Measurements from ENCODE around the gene SLC22A5. TPM values are rescaled to one million over a fixed set of nuclear protein-coding genes. Genes with fewer than 3 reads are reported as not detected.
A peak's percentile ranks its signal among the peaks of the same experiment; 100 is the strongest.

Gene SLC22A5
- total RNA-seq, 2 donors from 2014 or later: 7.4 to 9.6 TPM

DNA sequence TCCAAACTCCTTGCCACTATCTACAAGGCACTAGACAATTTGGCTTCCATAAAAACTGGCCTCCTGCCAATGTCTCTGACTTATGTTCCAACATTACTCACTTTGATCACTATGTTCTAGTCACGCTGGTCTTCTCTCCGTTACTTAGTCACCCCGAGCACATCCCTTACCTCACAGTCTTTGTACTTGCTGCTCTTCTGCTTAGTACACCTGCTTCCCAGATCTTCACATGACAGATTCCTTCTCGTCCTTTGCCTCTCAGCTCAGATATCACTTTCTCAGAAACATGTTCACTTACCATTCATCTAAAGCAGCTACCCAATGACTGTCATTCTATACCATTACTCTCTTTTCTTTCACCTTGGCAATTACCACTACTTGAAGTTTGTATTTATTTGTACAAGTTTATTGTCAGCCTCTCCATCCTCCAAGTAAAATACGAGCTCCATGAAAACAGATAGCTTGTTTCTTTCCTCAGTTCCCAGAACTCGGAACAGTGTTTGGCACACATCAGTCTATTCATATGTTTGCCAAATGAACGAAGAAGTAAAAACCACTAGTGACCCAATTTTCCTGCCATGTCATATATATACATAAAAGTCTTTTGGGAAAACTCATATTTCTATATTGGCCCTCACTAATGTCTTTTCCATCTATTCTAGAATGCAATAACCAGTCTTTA is 5.9 kb upstream of the SLC22A5 start:
- DNase-seq (ENCODE audit: low spot score): no peak
- intact Hi-C loops (cut with DNase I): no loop called here

DNA sequence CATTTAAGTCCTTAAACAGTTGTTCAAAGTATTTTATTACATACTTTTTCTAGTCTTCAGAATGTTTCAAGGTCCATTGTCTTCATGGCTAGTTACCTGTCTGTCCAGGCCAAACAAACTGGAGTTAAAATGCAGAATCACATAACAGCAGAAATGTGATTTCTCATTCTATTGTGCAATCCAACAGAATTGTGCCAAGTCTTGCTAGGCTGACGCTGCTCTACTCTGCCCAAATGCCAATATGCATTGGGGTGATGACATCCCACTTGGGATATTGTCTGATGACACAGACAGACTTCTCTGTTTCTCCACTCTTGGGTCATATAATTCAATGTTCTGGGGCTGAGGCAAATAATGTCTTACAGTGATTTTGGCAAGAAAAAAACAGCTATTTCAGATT is 5.2 kb upstream of the SLC22A5 start:
- intact Hi-C loops (cut with DNase I): no loop called here
- no peak for DNase-seq (ENCODE audit: low spot score)

DNA sequence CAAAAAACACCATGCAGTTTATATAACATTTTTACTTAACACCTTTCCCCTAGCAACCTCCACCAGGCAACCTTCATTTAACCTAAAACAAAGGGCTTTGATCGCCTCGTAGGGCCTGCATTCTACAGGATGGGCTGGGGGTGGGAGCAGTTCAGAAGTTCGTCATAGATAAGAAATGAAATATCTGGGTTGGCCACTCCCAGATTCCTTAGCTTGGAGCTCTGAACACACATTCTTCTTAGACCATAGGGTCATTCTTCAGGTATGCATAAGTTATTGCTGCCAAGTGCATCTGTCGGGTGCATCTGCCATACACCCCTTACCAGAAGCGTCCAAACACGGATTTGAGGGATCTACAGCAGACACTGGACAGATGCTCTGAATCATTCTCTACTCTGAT is 4.3 kb upstream of the SLC22A5 start:
- no peak for DNase-seq (ENCODE audit: low spot score)
- intact Hi-C loops (cut with DNase I): no loop called here

DNA sequence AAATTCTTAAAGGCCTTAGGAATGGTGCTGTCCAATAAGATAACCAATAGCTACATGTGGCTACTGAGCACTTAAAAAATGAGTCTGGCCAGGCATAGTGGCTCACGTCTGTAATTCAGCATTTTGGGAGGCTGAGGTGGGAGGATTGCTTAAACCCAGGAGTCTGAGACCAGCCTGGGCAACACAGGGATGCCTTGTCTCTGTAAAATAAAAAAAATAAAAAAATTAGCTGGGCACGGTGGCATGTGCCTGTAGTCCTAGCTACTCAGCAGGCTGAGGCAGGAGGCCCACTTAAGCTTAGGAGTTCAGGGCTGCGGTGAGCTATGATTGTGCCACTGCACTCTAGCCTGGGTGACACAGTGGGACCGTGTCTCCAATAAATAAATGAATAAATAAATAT is 1.3 kb upstream of the SLC22A5 start:
- intact Hi-C loops (cut with DNase I): no loop called here

DNA sequence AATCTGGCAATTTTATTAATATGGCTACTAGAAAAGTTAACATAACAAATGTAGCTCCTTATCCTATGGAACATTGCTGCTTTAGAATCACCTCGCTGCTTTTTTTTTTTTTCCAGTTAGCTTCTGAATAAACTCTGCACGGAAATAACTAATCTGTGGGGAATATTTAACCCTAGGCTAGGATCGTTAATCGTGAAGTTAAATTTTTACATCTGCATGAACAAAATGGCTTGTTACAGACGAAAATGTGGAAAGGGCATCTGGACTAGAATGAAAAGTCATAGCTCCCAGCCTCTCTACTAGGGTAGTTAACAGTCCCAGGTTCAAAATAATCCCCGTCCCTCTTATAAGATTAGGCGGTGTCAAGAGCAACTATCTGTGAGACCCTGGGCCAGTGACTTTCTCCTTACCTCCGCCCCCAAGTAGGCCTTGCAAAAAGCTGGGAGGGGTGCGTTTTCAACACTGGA is 470 bp upstream of the SLC22A5 start:
- DNase-seq (ENCODE audit: low spot score): no peak
- intact Hi-C loops (cut with DNase I): no loop called here

More for the DNA sequence above, 1.3 kb upstream of the SLC22A5 start:
- no peak for DNase-seq (ENCODE audit: low spot score)

DNA sequence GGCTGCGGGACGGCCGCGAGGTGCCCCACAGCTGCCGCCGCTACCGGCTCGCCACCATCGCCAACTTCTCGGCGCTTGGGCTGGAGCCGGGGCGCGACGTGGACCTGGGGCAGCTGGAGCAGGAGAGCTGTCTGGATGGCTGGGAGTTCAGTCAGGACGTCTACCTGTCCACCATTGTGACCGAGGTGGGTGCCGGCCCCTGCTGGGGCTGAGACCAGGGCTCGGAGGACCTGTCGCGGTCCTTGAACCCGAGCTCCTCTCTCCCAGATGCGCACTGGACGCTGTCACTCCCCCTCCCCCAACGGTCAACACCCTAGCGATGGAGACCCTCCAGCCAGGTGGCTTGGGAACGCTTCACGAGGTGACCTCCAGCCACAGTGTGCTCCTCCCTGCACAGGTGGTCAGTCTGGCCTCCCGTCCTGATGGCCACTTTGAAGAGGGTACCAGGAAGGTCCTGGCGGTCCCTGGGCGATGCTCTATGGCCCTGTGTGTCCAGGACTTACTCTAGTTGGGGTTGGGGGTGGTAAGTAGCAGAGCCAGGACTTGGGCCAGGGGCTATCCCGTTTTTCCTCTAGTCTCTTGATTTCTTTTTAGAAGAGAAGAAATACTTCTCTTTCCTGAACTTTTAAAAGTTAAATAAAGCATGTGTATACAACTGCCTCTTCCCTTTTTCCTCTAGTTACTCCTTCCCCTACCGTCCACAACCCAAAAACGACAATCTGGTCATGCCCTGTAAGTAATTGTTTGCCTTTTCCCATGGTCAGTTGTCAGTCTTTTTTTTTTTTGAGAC is 866 bp downstream of the SLC22A5 start:
- intact Hi-C loops (cut with DNase I): no loop called here
- DNase-seq (ENCODE audit: low spot score): peak; percentile 78

DNA sequence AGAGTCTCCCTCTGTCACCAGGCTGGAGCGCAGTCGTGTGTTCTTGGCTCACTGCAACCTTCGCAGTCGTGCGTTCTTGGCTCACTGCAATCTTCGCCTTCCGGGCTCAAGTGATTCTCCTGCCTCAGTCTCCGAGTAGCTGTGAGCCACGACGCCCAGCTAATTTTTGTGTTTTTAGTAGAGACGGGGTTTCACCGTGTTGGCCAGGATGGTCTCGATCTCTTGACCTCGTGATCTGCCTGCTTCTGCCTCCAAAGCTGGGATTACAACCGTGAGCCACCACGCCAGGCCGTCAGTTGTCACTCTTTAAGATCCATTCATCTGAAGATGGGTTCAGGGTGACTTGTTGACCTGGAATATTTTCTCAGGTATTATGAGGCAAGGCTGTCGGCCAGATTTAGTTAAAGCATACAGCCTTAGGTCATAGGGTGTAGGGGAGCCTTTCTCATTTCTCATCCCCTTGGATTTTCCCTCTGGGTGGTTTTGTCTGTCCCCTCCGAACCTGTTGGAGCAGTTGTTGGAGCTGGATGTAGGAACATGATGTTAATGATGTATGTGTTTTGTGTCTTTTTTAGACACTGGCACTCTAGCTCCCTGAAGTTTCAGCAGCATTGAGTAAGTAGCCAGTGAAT is 1.6 kb downstream of the SLC22A5 start:
- intact Hi-C loops (cut with DNase I): no loop called here
- peak; percentile 75 for DNase-seq (ENCODE audit: low spot score)

DNA sequence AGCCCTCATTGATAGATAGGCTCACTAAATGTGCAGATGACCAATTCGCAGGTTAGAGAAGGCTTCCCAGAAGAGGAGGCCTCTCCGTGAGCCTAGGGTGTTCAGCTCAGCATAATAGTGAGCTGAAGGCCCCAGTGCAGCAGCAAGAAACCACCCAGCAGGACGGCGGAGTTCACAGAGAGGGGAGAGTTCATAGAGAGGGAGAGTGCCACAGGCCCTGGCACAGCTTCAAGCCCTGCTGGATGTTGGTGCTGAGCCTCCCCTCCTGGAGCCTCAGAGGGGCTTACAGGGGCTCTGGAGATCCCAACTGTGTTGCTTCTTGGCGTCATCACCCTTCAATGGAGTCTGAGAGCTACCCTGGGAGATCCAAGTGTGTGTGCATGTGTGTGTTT is 2.1 kb downstream of the SLC22A5 start:
- no peak for DNase-seq (ENCODE audit: low spot score)
- intact Hi-C loops (cut with DNase I): no loop called here

DNA sequence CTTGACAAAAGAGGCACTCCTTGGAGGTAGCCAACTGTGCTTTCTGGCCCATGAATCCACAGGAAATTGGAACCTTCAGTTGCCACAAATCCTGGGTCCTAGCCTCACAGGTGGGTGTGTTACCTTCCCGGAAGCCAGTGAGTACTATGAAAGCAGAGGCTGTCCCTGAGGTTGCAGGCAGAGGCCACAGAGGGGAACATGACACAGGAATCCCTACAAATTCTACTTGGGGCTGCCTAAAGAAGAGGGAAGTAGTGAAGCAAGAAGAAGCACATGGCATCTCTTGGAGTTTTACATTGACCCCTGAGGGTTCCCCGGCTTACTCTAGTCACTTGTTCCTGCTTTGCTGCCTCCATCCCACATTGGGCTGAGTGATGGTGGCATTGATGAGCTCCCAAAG is 2.6 kb downstream of the SLC22A5 start:
- DNase-seq (ENCODE audit: low spot score): no peak
- intact Hi-C loops (cut with DNase I): no loop called here

DNA sequence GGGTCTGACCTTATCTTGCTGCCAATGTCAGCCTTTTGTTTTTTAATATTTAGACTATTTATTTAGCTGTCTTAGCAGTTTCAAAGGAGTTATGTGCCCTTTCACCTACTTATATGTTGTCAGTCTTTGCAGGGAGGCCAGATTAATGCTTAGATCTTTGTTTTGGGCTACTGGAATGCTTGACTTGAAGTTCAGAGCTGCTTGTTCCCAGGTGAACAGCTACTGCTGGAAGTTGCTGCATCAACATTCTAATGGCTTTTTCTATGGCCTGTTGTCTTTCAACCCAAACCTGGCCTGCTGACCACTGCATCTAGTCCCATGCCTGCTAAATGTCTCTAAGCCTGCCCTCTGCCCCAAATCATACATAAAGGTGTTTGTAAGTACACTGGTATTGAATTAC is 3.0 kb downstream of the SLC22A5 start:
- intact Hi-C loops (cut with DNase I): no loop called here
- DNase-seq (ENCODE audit: low spot score): no peak

DNA sequence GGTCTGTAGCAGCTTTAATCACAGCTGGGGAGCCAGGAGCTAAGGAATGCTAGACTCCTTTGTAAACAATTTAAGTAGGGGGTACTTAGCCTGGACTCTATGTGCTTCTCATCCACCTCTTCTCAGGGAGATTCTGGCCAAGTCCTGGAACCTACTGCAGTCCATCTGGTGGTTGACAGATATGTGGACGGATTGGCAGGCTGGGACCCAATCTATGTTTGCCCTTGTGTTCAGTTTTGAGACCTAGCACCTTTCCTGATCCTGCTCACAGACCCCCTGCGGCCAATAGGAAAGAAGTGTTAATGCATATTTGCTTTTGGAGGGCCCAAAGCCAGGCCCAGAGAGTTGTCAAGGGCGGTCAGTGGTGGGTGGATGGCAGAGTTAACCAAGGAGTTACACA is 6.4 kb downstream of the SLC22A5 start:
- intact Hi-C loops (cut with DNase I): no loop called here
- DNase-seq (ENCODE audit: low spot score): no peak

DNA sequence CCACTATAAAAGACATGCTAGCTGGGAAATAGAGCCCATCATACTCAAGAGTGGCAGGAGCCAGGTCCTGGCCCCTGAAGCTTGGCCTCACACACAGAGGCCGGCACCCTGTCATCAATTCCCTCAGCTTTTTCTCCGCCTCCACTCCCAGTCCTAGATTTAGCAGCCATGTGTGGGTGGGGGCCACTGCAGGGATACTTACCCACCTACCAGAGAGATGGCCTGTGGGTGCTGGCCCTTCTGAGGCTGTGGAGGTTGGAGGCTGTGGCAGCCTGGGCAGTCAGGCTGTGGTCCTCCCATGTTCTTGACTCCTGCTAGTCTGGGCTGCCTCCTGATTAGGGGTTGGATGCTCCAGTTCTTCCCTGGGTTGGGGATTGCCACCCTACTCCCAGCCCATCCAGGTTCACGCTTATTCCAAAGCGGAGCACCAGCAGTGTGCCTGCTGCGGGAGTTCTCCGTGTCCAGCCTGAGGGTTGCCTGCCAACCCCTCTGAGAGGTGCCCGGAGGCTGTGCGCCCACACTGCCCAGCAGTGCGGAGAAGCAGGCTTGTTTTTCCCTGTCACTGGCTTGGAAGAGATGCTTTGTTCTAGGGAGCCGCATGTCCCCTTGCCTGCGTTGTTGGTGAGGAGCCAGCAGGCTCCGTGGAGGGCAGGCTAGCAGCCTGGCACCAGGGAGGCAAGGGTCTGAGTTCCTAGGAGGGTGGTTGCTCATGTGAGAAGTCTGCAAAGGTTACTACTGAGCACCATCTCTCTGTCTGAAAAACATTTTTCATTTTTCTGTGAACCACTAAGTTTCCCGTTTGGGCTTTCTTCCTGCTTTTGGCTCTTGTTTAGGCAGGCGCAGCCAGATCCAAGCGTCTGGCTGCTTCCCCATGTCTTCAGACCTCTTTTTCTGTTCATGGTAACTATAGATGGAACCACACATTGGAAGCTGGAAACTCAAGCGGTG is 7.5 kb downstream of the SLC22A5 start:
- intact Hi-C loops (cut with DNase I): no loop called here
- DNase-seq (ENCODE audit: low spot score): no peak

DNA sequence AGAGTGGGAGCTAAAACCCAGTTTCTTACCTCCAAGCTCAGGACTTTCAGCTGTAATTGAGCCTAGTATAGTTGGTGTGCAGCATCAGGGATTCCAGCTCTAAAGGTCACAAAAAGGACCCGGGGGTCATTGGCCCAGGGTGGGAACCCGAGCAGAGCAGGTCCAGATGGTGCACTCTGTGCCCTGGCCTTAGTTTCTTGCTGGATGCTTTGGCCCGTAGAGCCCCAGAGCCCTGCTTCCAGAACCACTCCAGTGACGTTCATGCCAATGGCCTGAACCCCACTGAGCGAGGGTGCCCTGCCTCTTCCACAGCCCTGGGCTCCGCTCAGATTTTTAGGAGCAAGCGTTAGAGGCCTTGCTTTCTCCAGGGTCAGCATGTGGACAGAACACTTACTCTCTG is 8.2 kb downstream of the SLC22A5 start:
- intact Hi-C loops (cut with DNase I): no loop called here
- no peak for DNase-seq (ENCODE audit: low spot score)

DNA sequence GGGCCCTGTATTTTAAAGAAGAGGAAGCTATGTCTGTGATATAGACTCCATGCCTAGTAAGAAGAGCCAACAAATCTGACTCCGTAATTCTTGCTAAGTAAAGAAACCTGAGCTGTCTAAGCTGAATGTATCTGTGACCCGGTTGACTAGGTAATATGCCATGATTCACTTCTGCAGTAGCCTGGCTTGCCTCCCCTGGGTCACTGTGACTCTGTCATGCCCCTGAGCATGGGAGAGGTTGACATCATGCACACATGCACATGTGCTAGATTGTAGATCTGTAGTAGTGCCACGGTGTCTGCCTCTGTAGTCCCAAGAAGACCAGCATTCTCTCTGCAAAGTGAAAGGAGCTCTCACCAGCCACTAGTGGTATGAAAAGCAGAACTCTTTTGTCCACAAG is 9.1 kb downstream of the SLC22A5 start:
- DNase-seq (ENCODE audit: low spot score): no peak
- intact Hi-C loops (cut with DNase I): no loop called here

DNA sequence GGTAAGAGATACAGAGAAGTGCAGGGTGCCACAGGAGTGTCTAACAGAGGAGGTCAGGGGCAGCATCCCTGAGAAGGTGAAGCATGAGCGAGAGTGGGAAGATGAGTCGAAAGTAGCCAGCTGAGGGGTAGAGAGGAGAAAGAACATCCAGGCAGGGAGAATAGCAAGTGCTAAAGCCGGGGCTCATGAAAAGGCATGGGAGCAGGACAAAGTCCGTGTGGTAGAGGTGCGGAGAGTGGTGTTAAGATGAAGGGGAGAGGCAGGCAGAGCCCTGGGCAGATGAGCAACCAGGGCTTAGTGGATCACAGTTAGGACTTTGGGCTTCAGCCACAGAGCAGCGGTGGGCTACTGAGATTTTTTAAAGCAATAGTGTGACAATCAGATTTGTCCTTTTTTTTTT is 10.5 kb downstream of the SLC22A5 start:
- intact Hi-C loops (cut with DNase I): loop anchor here in 1 of 2 donors (10.0 kb wide), 1 partner anchor 115 kb away; the partner anchor contains the start of gene IRF1
- no peak for DNase-seq (ENCODE audit: low spot score)

DNA sequence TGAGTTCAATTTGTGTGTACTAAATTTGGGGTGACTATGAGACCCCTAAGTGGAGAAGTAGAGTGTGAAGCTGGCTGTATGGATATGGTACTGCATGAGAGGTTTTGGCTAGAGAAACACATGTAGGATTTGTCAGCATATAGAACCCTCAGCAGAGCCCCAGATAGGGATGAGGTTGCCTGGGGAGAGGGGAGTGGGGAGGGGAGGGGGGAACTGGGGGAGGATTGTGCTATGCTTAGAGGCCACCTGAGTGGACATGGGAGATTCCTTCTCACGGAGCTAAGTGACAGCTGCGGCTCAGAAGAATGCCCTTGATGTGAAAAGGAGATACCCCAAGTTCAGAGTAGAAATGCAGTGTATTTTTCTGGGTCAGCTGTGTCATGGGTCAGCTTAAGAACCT is 11.2 kb downstream of the SLC22A5 start:
- no peak for DNase-seq (ENCODE audit: low spot score)
- intact Hi-C loops (cut with DNase I): loop anchor here in 1 of 2 donors (10.0 kb wide), 1 partner anchor 114 kb away; the partner anchor contains the start of gene IRF1

DNA sequence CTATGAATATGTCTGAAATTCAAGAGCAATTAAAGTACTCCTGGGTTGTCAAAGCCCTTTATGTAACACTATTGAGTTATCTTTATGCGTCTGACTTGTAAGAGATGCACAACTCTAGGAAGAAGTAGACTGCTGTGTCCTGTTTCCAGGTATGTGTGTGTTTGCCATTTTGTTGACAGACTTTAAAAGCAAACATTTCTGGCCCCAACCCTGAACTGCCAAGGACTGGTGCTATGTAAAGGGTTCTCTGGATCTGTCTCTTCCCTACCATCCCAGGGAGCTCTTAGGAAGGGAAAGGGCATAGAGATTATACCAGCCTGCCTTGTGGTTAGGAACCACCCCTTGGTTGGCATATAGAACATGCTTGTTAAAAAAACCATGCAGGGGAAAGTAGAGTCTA is 12.1 kb downstream of the SLC22A5 start:
- no peak for DNase-seq (ENCODE audit: low spot score)
- intact Hi-C loops (cut with DNase I): loop anchor here in 1 of 2 donors (10.0 kb wide), 1 partner anchor 113 kb away; the partner anchor contains the start of gene IRF1

DNA sequence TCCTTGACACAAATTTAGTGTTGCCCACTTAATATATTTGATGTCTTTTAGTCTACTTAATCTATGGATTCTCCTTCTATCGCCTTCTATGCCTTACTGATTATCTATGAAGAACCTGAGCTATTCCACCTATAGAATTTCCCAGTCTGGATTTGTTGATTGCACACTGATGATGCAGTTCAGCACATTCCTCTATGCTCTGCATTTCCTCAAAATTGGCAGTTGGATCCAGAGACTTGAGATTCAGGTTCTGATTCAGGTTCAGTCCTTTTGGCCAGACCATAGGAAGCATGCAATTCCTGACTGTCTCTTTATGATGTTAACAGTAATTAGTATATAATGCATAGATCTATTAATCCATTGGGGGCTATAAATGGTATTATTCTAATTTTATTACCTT is 13.8 kb downstream of the SLC22A5 start:
- DNase-seq (ENCODE audit: low spot score): no peak
- intact Hi-C loops (cut with DNase I): loop anchor here in 1 of 2 donors (10.0 kb wide), 1 partner anchor 112 kb away; the partner anchor contains the start of gene IRF1

DNA sequence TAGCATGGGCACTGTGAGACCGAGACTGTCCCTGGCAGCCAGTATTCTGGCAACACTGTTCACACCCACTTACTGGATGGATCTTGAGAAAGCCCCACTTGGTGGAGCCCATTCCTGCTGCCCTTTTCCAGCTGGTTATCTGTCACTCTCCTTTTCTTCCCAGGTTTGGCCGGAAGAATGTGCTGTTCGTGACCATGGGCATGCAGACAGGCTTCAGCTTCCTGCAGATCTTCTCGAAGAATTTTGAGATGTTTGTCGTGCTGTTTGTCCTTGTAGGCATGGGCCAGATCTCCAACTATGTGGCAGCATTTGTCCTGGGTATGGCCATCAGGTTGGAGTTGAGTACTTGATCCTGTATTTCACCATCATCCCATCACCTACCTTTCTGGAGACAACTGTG is 14.5 kb downstream of the SLC22A5 start:
- intact Hi-C loops (cut with DNase I): loop anchor here in 1 of 2 donors (10.0 kb wide), 1 partner anchor 111 kb away; the partner anchor contains the start of gene IRF1
- DNase-seq (ENCODE audit: low spot score): no peak

Measured in posterior vena cava (tissue), 2 donors.